HG03521 (cell line): ENCODE data around the gene CRYBG1.
A peak's percentile ranks its signal among the peaks of the same experiment; 100 is the strongest.

ENCODE experiments used
- ATAC-seq: cut with Tn5 transposase; IDR thresholded peaks from one replicate; pipeline ENCODE4 v1.9.1; 2021; ENCODE audit warnings: mild to moderate bottlenecking, moderate library complexity; ENCODE audit not compliant: unreplicated experiment

The CRYBG1 gene, protein sequence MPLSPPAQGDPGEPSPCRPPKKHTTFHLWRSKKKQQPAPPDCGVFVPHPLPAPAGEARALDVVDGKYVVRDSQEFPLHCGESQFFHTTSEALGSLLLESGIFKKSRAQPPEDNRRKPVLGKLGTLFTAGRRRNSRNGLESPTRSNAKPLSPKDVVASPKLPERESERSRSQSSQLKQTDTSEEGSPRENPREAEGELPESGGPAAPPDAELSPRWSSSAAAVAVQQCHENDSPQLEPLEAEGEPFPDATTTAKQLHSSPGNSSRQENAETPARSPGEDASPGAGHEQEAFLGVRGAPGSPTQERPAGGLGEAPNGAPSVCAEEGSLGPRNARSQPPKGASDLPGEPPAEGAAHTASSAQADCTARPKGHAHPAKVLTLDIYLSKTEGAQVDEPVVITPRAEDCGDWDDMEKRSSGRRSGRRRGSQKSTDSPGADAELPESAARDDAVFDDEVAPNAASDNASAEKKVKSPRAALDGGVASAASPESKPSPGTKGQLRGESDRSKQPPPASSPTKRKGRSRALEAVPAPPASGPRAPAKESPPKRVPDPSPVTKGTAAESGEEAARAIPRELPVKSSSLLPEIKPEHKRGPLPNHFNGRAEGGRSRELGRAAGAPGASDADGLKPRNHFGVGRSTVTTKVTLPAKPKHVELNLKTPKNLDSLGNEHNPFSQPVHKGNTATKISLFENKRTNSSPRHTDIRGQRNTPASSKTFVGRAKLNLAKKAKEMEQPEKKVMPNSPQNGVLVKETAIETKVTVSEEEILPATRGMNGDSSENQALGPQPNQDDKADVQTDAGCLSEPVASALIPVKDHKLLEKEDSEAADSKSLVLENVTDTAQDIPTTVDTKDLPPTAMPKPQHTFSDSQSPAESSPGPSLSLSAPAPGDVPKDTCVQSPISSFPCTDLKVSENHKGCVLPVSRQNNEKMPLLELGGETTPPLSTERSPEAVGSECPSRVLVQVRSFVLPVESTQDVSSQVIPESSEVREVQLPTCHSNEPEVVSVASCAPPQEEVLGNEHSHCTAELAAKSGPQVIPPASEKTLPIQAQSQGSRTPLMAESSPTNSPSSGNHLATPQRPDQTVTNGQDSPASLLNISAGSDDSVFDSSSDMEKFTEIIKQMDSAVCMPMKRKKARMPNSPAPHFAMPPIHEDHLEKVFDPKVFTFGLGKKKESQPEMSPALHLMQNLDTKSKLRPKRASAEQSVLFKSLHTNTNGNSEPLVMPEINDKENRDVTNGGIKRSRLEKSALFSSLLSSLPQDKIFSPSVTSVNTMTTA (N-terminal part only)

DNA sequence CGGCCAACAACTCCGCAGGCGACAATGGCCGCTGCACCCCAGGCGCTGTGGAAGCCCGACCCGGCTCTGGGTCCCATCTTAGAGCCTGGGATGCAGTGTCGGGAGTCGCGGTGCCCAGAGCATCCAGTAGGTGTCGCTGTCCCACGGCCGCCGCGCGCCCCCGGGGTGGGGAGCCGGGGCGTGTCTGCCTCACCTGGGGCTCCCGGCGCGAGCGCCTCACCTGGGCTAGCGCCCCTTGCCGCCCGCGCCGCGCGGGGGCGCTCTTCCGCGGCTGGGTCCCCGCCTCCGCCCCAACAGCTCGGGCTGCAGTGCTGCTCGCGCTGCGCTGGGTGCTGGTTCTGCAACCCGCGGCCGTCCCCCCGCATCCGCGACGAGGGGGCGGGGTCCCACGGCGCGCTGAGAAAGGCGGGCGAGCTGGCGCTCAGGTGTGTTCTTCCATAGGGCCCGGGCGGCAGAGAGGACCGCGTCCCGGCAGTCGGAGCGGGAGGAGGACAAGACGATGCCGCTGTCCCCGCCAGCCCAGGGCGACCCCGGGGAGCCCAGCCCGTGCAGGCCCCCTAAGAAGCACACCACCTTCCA, at the start of gene CRYBG1:
Gene CRYBG1 (plus strand): TSS at position 308 of the 579 bp plus-strand sequence. CDS start 192 bp downstream, at position 500.
- peak; percentile 74 for ATAC-seq

DNA sequence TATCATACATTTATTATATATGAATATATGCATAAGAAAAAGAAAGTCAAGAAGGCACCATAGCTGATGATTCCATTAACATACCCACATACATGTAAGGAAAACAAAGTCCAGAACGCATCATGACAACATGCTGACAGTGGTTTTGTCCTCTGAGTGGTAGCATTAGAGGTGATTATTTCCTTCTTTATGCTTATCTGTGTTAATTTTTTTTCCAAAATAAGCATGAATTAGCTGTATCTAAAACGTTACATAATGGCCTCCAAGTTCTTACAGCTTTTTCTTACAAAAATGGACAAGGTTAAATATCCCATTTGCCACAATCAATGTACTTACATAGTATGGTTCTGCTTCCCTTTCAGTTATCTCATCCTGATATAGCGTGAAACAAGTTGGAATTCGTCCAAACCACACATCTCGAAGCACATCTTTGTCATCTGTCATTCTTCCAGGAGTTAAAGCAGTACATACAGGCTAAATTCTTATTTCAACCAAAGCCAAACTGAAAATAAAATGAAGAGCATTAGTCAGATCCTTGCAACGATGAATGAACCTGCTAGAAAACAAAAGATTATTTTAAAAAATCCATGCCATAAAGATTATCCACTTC, 44.6 kb upstream of the CRYBG1 start:
- no peak for ATAC-seq

- no peak for ATAC-seq
These were observed 44.1 kb upstream of the CRYBG1 start for GRCh38 chr6:106316375-106316766.

- ATAC-seq: no peak
These were observed 42.5 kb upstream of the CRYBG1 start for GRCh38 chr6:106318061-106318460.

DNA sequence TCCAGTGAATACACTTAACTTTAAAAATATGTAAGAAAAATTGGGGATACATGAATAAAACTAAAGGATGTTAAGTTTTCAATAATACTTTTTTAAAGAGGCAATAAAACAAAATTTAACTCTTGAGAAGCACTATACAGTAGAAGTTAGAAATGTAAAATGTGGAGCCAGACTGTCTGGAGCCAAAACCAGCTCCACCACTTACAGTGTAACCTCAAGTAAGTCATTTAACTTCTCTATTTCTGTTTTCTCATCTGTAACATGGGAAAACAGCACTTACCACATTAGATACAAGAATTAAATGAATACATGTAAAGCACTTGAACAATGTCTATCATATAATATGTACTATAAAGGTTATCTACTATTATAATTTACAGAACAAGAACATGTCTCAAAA, 41.7 kb upstream of the CRYBG1 start:
- no peak for ATAC-seq

GRCh38 chr6:106321940-106322339, 38.6 kb upstream of the CRYBG1 start:
- ATAC-seq: no peak

DNA sequence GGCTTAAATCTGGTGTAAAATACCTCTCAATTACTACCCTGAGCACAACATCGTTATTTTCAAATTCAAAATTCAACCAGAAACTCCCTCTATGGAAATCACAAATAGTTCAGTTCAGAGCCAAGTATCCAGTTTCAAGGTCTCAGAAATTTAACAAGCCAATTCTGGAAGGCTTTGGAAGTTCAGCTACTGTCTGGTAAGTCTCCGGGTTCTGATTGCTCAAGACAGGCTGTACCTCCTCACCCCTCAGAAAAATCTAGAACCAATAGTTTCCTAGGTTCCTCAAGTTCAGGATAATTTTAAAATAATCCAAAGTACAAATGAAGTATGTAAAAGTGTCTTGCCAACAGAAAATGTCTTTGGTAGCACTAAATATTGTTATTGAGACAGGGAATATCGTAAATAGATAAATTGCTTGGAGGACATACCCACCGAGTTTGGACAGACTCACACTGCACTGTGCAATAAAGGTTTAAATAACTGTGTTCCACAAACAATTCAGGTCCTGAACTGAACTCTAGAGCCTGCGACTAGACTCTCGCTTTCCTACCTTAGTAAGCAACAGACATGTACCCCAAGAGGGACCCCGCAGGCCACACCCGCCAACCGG, 35.7 kb upstream of the CRYBG1 start:
- ATAC-seq: no peak

- ATAC-seq: peak; percentile 96
These were observed 35.0 kb upstream of the CRYBG1 start, which contains the start of gene ATG5 for GRCh38 chr6:106325336-106326178. ATG5 (minus strand) TSS chr6:106325760; CDS start chr6:106316208, 9,552 bp downstream.

- ATAC-seq: no peak
These were observed 25.7 kb upstream of the CRYBG1 start for GRCh38 chr6:106334646-106335448.

DNA sequence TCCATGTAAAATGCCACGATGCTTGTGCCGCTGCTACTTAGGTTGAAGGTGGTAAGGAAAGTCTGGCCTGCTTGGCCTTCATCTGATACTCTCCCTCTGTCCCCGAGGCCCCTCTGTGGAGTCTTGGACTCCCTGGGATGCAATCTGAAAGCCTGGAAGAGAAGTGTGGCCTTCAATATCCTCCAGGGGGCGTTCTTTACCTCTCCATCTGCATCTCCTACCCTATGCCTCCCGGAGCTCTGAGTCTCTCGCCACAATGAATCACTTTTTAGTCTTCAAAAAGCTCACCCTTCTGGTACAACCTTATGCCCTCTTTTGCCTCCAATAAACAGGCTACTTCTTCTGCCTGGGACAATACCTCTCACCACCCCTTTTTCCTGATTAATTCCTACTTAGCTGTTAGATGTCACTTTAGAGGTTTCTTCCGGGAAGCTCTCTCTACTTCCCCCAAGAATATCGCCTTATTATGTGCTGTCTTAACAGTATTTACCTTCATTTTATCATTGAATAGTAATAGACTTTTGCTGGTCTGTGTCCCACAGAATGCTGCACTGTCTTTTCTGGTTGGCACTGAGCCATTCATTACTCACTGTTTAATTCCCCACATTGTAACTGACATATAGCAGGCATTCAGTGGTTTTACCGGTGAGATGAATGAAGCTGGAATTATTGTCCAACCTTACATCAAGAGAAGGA, 21.0 kb upstream of the CRYBG1 start:
- no peak for ATAC-seq

DNA sequence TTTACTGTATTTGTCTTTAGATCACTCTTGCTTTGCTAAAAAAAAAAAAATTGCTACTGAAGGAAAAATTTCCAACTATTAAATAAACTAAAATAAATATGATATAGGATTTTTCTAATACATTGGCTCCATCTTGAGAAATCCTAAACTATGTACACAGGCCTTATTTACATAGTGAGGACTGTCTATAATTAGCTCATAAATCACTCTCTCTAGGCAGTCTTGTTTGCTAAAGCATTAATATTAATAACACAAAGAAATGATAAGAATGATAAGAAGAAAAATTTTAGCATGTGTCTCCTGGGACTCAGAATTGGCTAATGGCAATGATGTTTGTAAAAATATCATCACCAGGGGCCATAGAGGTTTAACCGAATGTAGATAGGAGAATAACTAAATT, 13.3 kb upstream of the CRYBG1 start:
- ATAC-seq: no peak

DNA sequence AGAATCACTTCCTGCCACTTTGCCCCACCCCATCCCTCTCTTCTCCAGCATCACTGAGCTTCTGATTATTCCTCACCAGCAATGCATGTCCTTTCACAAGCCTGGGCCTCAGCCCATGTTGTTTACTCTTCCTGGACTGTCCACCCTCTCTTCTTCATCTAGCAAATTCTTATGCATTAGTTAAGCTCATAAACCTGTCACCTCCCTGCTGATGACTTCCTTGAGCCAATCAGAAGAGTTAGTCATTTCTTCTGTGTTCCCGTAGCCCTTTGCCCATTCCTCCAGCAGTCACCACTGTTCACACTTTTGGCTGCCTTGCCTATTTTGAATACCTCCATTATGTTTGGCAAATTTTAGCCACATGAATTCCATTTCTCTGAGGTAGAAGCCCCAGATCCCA, 4.1 kb upstream of the CRYBG1 start:
- ATAC-seq: no peak

DNA sequence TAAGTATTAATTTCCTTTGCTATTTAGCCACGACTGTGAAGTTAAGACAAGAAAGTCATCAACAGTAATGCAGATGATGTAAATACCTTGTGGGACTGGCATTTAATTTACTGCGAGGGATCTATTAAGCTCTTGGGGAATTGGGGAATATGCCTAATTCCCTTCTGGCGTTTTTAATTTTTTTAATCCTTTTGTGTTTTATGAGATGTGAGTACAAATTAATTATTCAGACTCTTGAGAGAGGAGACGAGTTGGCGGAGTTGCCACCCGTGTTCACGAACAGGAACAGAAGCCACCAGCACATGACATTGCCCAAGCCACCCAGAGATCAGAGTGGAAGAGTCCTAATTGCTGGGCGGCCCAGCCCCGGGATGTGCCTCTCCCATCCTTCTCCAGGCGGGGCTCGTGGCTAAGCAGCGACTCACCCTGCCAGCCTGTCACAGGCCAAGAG, 533 bp upstream of the CRYBG1 start:
- no peak for ATAC-seq

DNA sequence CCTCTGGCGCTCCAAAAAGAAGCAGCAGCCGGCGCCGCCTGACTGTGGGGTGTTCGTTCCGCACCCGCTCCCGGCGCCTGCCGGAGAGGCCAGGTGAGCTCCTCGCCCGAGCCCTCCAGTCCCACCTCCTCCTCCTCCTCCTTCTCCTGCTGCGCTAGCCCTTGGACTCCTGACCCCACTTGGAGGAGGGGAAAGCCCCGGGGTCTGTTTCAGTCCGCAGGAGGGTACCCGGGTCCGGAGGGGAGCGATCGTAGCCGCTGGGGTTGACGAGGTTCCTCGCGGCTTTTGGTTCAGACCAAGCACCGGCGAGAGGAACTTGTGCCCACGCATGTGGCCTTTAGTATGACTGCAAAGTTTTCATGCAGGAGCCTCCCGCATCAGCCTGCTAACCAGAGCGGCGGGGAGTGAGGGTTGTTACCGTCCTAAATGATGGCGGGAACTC, 493 bp downstream of the CRYBG1 start:
- ATAC-seq: no peak

DNA sequence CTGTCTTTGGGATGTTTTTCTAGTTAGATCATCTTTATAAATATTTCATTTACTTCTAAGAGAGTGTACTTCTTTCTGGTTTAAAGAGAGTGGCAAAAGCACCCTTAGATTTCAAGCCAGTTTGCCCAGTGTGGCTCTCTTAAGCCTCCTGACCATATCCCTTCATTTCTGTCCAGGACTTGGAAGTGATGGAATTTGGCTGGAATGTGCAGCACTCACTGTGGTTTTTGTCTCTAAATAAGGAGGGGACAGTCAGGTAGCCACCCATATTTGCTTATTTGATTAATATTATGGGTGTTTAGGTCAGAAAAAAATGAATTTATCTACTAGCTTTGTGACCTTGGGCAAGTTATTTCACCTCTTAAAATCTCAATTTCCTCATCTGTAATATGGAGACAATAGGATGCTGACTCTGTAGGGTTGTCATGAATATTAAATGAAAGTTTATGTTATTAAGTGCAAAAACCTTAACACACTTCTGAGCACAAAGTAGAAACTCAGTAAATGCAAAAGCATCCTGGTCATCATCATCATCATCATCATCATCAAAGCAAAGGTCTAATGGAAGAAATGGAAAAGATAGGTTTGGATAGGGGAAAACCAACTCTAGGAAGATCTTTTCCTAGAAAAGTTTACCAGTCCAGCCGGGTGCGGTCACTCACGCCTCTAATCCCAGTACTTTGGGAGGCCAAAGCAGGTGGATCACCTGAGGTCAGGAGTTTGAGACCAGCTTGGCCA, 3.1 kb downstream of the CRYBG1 start:
- ATAC-seq: no peak

DNA sequence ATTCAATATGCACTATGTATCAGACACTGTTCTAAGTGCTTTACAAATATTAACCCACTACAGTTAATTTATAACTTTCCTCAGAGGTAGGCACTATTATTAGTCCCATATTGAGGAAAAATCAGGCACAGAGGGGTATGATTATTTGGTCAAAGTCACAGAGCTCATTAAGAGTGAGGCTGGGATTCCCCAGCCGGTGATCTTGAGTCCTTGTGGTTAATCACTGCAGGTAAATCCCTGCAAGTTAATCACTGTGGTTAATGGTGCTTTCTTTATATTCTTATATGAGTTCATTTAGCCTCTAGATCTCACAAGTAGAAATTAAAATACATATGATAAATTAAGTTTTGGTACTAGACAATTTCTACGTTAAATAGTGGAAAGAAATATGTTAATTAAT, 9.2 kb downstream of the CRYBG1 start:
- no peak for ATAC-seq

DNA sequence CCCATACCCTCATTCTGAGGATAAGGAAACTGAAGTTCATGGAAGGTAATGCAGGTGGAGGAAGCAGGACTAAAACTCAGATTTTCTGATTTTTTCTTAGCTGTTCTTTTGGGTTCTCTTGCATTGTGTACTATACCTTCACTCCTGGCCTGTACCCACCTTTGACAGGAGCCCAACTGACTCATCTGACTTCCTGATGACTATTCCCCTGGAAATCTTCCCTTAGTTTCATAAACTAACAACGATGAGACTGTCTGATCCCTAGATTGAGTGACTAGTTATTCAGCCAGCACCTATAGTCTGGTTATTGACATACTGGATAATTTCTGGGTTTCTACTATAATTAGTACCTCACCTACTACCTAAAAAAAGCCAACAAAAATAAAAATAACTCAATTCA, 10.1 kb downstream of the CRYBG1 start:
- ATAC-seq: no peak
